ENCODE data around the gene PPM1E.

The PPM1E gene

DNA sequence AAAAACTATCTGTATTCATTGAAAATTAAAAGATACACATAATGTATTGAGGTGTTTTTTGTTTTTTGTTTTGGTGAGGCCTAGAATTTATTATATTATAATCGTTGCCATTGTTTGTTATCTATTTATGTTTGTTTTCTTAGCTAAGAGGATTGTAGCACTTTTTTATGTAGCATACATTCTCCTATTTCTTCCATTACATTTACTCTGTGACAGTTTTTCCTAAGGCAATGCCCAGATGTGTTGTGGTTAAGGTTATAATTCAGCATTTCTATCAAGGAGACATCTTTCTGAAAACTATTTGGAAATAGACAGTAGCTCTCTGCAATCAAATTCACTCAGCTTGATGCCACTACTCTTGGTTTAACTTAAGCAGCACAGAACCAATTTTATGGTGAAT, 161.6 kb downstream of the PPM1E start:
- no peak for DNase-seq (ENCODE audit: low read depth, low spot score)
- POLR2A ChIA-PET: no interaction called here
- TF ChIP-seq, protein P1, sequence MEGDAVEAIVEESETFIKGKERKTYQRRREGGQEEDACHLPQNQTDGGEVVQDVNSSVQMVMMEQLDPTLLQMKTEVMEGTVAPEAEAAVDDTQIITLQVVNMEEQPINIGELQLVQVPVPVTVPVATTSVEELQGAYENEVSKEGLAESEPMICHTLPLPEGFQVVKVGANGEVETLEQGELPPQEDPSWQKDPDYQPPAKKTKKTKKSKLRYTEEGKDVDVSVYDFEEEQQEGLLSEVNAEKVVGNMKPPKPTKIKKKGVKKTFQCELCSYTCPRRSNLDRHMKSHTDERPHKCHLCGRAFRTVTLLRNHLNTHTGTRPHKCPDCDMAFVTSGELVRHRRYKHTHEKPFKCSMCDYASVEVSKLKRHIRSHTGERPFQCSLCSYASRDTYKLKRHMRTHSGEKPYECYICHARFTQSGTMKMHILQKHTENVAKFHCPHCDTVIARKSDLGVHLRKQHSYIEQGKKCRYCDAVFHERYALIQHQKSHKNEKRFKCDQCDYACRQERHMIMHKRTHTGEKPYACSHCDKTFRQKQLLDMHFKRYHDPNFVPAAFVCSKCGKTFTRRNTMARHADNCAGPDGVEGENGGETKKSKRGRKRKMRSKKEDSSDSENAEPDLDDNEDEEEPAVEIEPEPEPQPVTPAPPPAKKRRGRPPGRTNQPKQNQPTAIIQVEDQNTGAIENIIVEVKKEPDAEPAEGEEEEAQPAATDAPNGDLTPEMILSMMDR (IDR thresholded peaks at IDR 0.05; ENCODE audit: insufficient read depth, low read length, missing control alignments): no peak
- H3K4me3 ChIP-seq (ENCODE audit: low read depth, low read length): no peak overlapping the region
- CTCF ChIA-PET: no interaction called here

GRCh38 chr17:58918072-58918471, 162.4 kb downstream of the PPM1E start:
- H3K4me3 ChIP-seq (ENCODE audit: low read depth, low read length): no peak overlapping the region
- TF ChIP-seq, protein P1 (IDR thresholded peaks at IDR 0.05; ENCODE audit: insufficient read depth, low read length, missing control alignments): no peak
- POLR2A ChIA-PET: no interaction called here
- no peak for DNase-seq (ENCODE audit: low read depth, low spot score)
- CTCF ChIA-PET: no interaction called here

- H3K4me3 ChIP-seq (ENCODE audit: low read depth, low read length): no peak overlapping the region
- TF ChIP-seq, protein P1 (IDR thresholded peaks at IDR 0.05; ENCODE audit: insufficient read depth, low read length, missing control alignments): no peak
- DNase-seq (ENCODE audit: low read depth, low spot score): no peak
- ChIA-PET POLR2A (no interaction called here), CTCF (no interaction called here)
Observed at GRCh38 chr17:58918884-58919283, 163.2 kb downstream of the PPM1E start.

DNA sequence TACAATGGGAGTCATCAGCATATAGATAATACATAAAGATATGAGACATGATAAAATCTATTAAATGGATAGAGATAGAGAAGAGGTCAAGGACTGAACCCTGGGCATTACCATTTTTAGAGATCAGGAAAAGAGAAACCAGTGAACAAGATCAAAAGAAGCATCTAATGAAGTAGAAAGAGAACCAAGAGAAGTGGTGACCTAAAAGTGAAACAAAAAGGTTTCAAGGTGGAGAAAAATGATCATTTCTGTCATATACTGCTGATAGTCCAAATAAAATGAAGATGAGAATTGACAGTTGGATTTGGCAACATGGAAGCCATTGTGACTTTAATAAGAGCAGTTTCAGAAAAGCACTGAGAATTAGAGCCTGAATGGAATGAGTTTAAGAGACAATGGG, 165.1 kb downstream of the PPM1E start:
- TF ChIP-seq, protein P1 (IDR thresholded peaks at IDR 0.05; ENCODE audit: insufficient read depth, low read length, missing control alignments): no peak
- CTCF ChIA-PET: no interaction called here

GRCh38 chr17:58932956-58933355, 177.3 kb downstream of the PPM1E start:
- no peak for DNase-seq (ENCODE audit: low read depth, low spot score)

More for the DNA sequence above, 165.1 kb downstream of the PPM1E start:
- POLR2A ChIA-PET: no interaction called here
- no peak overlapping the region for H3K4me3 ChIP-seq (ENCODE audit: low read depth, low read length)
- DNase-seq (ENCODE audit: low read depth, low spot score): no peak

GRCh38 chr17:58936295-58936694, 180.6 kb downstream of the PPM1E start:
- POLR2A ChIA-PET: no interaction called here

More at GRCh38 chr17:58932956-58933355, 177.3 kb downstream of the PPM1E start:
- TF ChIP-seq, protein P1 (IDR thresholded peaks at IDR 0.05; ENCODE audit: insufficient read depth, low read length, missing control alignments): no peak
- H3K4me3 ChIP-seq (ENCODE audit: low read depth, low read length): no peak overlapping the region
- CTCF ChIA-PET: no interaction called here
- POLR2A ChIA-PET: no interaction called here

More at GRCh38 chr17:58936295-58936694, 180.6 kb downstream of the PPM1E start:
- H3K4me3 ChIP-seq (ENCODE audit: low read depth, low read length): no peak overlapping the region
- DNase-seq (ENCODE audit: low read depth, low spot score): no peak
- TF ChIP-seq, protein P1 (IDR thresholded peaks at IDR 0.05; ENCODE audit: insufficient read depth, low read length, missing control alignments): no peak
- CTCF ChIA-PET: no interaction called here
